ENCODE results near the gene DENND4A. TPM values are rescaled to one million over a fixed set of nuclear protein-coding genes. Genes with fewer than 3 reads are reported as not detected.

DENND4A gene
- total and polyA plus RNA-seq, 3 donors from 2014 or later: 16.5 to 65.7 (median 63.4) TPM

DNA sequence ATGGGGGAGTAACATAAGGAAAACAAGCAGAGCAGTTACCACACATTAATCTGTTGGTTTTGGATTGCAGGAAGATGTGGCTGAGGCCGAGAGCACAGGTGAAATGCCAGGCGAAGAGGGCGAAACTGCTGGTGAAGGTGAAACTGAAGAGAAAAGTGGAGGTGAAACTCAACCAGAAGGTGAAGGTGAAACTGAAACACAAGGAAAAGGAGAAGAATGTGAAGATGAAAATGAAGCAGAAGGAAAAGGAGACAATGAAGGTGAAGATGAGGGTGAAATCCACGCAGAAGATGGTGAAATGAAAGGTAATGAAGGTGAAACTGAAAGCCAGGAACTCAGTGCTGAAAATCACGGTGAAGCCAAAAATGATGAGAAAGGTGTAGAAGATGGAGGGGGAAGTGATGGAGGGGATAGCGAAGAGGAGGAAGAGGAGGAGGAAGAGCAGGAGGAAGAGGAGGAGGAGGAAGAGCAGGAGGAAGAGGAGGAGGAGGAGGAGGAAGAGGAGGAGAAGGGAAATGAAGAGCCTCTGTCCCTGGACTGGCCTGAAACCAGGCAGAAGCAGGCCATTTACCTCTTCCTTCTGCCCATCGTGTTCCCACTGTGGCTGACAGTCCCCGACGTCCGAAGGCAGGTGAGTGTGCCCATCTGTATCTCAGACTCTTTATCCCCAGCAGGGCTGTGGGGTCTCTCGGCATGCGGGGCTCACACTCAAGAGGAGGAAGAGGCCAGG is 141.6 kb downstream of the DENND4A start:
- intact Hi-C loops (cut with DNase I; ENCODE audit: low total_unique reads): no loop called here
- H3K36me3 ChIP-seq (ENCODE audit: low read depth, missing control alignments): no peaks in the 10 kb centered on the region
- no peak overlapping the region for H3K4me3 ChIP-seq
- WGBS, 2 donors: 94 to 95% methylated on average over 11 to 12 of the region's 12 CpGs
- no peak overlapping the region for H3K27ac ChIP-seq
- H3K4me1 ChIP-seq: no peaks in the 10 kb centered on the region
- H3K27me3 ChIP-seq: no peaks in the 10 kb centered on the region
- TF ChIP-seq, protein P1, sequence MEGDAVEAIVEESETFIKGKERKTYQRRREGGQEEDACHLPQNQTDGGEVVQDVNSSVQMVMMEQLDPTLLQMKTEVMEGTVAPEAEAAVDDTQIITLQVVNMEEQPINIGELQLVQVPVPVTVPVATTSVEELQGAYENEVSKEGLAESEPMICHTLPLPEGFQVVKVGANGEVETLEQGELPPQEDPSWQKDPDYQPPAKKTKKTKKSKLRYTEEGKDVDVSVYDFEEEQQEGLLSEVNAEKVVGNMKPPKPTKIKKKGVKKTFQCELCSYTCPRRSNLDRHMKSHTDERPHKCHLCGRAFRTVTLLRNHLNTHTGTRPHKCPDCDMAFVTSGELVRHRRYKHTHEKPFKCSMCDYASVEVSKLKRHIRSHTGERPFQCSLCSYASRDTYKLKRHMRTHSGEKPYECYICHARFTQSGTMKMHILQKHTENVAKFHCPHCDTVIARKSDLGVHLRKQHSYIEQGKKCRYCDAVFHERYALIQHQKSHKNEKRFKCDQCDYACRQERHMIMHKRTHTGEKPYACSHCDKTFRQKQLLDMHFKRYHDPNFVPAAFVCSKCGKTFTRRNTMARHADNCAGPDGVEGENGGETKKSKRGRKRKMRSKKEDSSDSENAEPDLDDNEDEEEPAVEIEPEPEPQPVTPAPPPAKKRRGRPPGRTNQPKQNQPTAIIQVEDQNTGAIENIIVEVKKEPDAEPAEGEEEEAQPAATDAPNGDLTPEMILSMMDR (IDR thresholded peaks at IDR 0.05): no peak
- no peak for TF ChIP-seq POLR2A (IDR thresholded peaks at IDR 0.05)
- no peaks in the 10 kb centered on the region for H3K9me3 ChIP-seq
- no peak for DNase-seq

DNA sequence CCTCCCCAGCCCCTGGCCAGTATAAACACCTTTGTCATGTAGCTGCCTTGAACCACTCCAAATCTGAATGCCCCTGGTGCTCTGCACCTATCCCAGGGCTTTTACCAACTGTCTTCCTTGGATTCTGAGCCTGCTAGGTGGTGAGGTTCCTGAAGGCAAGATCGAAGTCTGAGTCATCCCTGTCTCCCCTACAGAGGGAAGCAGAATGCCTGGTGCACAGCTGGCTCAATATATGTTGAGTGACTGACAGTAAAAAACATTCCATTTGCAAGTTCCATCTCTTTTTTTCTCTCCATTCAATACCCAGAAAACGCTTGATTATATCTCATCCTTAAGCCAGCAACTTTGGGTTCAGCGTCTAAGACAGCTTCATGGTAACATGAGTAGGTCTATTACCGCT is 145.6 kb downstream of the DENND4A start:
- H3K27ac ChIP-seq: no peak overlapping the region
- H3K9me3 ChIP-seq: no peaks in the 10 kb centered on the region
- no peak overlapping the region for H3K4me3 ChIP-seq
- TF ChIP-seq POLR2A (IDR thresholded peaks at IDR 0.05): no peak
- TF ChIP-seq, protein P1 (IDR thresholded peaks at IDR 0.05): no peak
- no peaks in the 10 kb centered on the region for H3K27me3 ChIP-seq
- no peak for DNase-seq
- H3K4me1 ChIP-seq: no peaks in the 10 kb centered on the region
- 86 to 92% methylated on average over 4 of the region's 4 CpGs for WGBS, 2 donors
- H3K36me3 ChIP-seq (ENCODE audit: low read depth, missing control alignments): no peaks in the 10 kb centered on the region
- intact Hi-C loops (cut with DNase I; ENCODE audit: low total_unique reads): no loop called here

DNA sequence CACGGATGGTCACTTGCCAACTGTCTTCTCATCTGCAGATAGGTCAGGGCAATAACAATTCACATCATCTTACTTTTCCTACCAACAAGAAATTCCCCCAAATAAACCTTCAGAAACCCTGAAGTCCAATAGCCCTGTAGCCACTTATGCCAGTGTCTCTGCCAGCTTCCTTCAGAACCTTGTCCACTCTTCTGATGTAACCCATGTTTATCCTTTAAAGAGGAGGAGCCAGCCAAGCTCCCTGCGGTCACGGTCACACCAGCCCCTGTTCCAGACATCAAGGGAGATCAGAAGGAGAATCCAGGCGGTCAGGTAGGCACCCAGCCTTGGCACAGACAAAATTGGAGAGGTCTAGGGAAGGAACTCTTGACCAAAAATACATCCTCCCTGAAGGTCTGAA is 146.7 kb downstream of the DENND4A start:
- TF ChIP-seq POLR2A (IDR thresholded peaks at IDR 0.05): no peak
- TF ChIP-seq, protein P1 (IDR thresholded peaks at IDR 0.05): no peak
- H3K4me1 ChIP-seq: no peaks in the 10 kb centered on the region
- H3K4me3 ChIP-seq: no peak overlapping the region
- no peaks in the 10 kb centered on the region for H3K9me3 ChIP-seq
- no peak overlapping the region for H3K27ac ChIP-seq
- no peak for DNase-seq
- H3K27me3 ChIP-seq: no peaks in the 10 kb centered on the region
- WGBS, 2 donors: 92 to 97% methylated on average over 4 of the region's 4 CpGs
- no peaks in the 10 kb centered on the region for H3K36me3 ChIP-seq (ENCODE audit: low read depth, missing control alignments)
- intact Hi-C loops (cut with DNase I; ENCODE audit: low total_unique reads): no loop called here

DNA sequence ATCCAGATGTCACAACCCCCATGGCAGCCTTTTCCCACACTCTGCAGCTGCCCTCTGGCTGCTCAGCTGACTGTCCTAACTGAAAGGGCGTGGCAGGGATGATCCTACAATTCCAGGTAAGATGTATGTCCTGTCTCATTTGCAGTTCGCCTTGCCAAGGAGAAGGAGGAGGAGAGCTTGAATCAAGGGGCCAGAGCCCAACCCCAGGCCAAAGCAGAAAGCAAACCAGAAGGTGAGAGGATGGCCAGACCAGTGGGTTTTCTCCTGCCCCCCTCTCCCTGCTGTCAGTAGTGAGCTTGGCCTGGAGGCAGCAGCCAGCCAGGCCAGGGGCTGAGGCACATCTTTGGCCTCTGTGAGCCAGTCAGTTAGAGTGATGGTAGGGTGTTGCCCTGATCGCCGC is 147.8 kb downstream of the DENND4A start:
- intact Hi-C loops (cut with DNase I; ENCODE audit: low total_unique reads): no loop called here
- Histone ChIP-seq H3K4me3 (no peak overlapping the region), H3K9me3 (no peaks in the 10 kb centered on the region), H3K36me3 (ENCODE audit: low read depth, missing control alignments) (no peaks in the 10 kb centered on the region), H3K27me3 (no peaks in the 10 kb centered on the region), H3K4me1 (no peaks in the 10 kb centered on the region), H3K27ac (no peak overlapping the region)
- 90 to 95% methylated on average over 3 to 4 of the region's 4 CpGs for WGBS, 2 donors
- DNase-seq: no peak
- TF ChIP-seq POLR2A (IDR thresholded peaks at IDR 0.05): no peak
- TF ChIP-seq, protein P1 (IDR thresholded peaks at IDR 0.05): no peak

DNA sequence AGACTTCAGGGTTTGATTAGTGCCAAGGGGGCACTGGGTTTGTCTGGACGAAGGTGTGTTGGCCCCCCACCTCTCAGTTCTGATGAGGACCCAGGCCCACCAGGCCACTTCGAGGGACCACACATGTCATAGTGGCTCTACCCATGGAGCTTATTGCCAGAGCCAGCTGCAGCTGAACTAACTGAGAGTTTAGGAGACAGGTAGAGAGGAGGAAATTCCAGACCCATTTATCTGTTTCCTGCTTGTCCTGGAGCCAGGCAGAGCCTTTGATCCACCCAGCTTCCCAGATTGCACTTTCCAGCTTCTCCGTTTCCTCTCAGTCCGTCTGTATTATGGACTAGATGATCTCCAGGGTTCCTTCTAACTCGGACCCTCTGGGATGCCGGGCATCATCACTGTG is 149.5 kb downstream of the DENND4A start:
- Histone ChIP-seq H3K4me3 (no peak overlapping the region), H3K27ac (no peak overlapping the region), H3K27me3 (no peaks in the 10 kb centered on the region), H3K9me3 (no peaks in the 10 kb centered on the region), H3K4me1 (peaks cover 4% of the 10 kb centered on the region), H3K36me3 (ENCODE audit: low read depth, missing control alignments) (no peaks in the 10 kb centered on the region)
- WGBS, 2 donors: 68 to 88% methylated on average over 6 of the region's 6 CpGs
- DNase-seq: no peak
- intact Hi-C loops (cut with DNase I; ENCODE audit: low total_unique reads): no loop called here
- no peak for TF ChIP-seq POLR2A (IDR thresholded peaks at IDR 0.05)
- TF ChIP-seq, protein P1 (IDR thresholded peaks at IDR 0.05): no peak
